ENCODE data around the gene FKBP4.

Gene FKBP4

GRCh38 chr12:2791089-2791488 lies 3.7 kb upstream of the FKBP4 start:
- Histone ChIP-seq H2BK15ac (ENCODE audit: low read depth, poor library complexity, severe bottlenecking) (no peak overlapping the region), H2AK5ac (ENCODE audit: low read length, severe bottlenecking) (no peak overlapping the region), H2BK120ac (ENCODE audit: low read depth, low read length) (no peak overlapping the region), H3K14ac (ENCODE audit: low read length in 2 of 2) (no peak overlapping the region), H3K9me3 (ENCODE audit: control insufficient read depth, low read length) (no peaks in the 10 kb centered on the region), H3K4me1 (ENCODE audit: control insufficient read depth, insufficient read depth, low read depth, low read length) (peaks cover 6% of the 10 kb centered on the region), H3K36me3 (ENCODE audit: control insufficient read depth in 1 of 2, insufficient read depth in 2 of 2, low read depth in 1 of 2, low read length in 2 of 2) (no peaks in the 10 kb centered on the region), H4K8ac (ENCODE audit: low read length) (no peak overlapping the region), H2BK5ac (ENCODE audit: low read depth, low read length, poor library complexity, severe bottlenecking) (no peak overlapping the region), H4K91ac (ENCODE audit: low read length) (no peak overlapping the region), H3K4me3 (ENCODE audit: insufficient read depth in 1 of 2, low read depth in 1 of 2, low read length in 2 of 2) (no peak overlapping the region), H3K4me2 (ENCODE audit: low read length, poor library complexity, severe bottlenecking) (no peak overlapping the region), H3K27me3 (ENCODE audit: control insufficient read depth in 1 of 2, insufficient read depth in 1 of 2, low read length in 2 of 2) (peaks cover 14 to 16% of the 10 kb centered on the region in 2 experiments), H3K23ac (ENCODE audit: low read length in 2 of 2) (no peak overlapping the region), H2BK12ac (ENCODE audit: low read length in 2 of 2) (no peak overlapping the region), H3K18ac (ENCODE audit: low read depth in 1 of 2, low read length in 2 of 2) (no peak overlapping the region), H3K9ac (ENCODE audit: low read length) (no peak overlapping the region), H3K79me1 (replicated peaks; ENCODE audit: low read length, poor library complexity, severe bottlenecking) (peaks cover 2% of the 10 kb centered on the region), H3K27ac (ENCODE audit: low read length, poor library complexity, severe bottlenecking) (no peak overlapping the region), H3K4ac (ENCODE audit: low read depth in 1 of 2, low read length in 2 of 2) (no peak overlapping the region), H2AFZ (ENCODE audit: low read depth, low read length) (no peak overlapping the region)
- WGBS, result 82% methylated on average over 6 of the region's 6 CpGs
- no peak for DNase-seq

- peaks cover 13% of the 10 kb centered on the region for H3K79me1 ChIP-seq (replicated peaks; ENCODE audit: low read length, poor library complexity, severe bottlenecking)
- H3K18ac ChIP-seq (ENCODE audit: low read depth in 1 of 2, low read length in 2 of 2), result no peak overlapping the region
- 89% methylated on average over 25 of the region's 25 CpGs for WGBS
- H3K4ac ChIP-seq (ENCODE audit: low read depth in 1 of 2, low read length in 2 of 2), result no peak overlapping the region
- no peak overlapping the region for H3K4me3 ChIP-seq (ENCODE audit: insufficient read depth in 1 of 2, low read depth in 1 of 2, low read length in 2 of 2)
- no peak overlapping the region for H3K4me2 ChIP-seq (ENCODE audit: low read length, poor library complexity, severe bottlenecking)
- H4K8ac ChIP-seq (ENCODE audit: low read length), result no peak overlapping the region
- no peak overlapping the region for H2BK12ac ChIP-seq (ENCODE audit: low read length in 2 of 2)
- H3K14ac ChIP-seq (ENCODE audit: low read length in 2 of 2), result no peak overlapping the region
- no peak overlapping the region for H3K27ac ChIP-seq (ENCODE audit: low read length, poor library complexity, severe bottlenecking)
- no peak overlapping the region for H2AK5ac ChIP-seq (ENCODE audit: low read length, severe bottlenecking)
- peaks cover 8% of the 10 kb centered on the region for H3K4me1 ChIP-seq (ENCODE audit: control insufficient read depth, insufficient read depth, low read depth, low read length)
- no peak overlapping the region for H2BK120ac ChIP-seq (ENCODE audit: low read depth, low read length)
- no peak overlapping the region for H4K91ac ChIP-seq (ENCODE audit: low read length)
- no peak overlapping the region for H2BK5ac ChIP-seq (ENCODE audit: low read depth, low read length, poor library complexity, severe bottlenecking)
- H3K23ac ChIP-seq (ENCODE audit: low read length in 2 of 2), result no peak overlapping the region
- H2BK15ac ChIP-seq (ENCODE audit: low read depth, poor library complexity, severe bottlenecking), result no peak overlapping the region
- H2AFZ ChIP-seq (ENCODE audit: low read depth, low read length), result no peak overlapping the region
- no peak overlapping the region for H3K9ac ChIP-seq (ENCODE audit: low read length)
- peaks cover 5 to 8% of the 10 kb centered on the region in 2 experiments for H3K36me3 ChIP-seq (ENCODE audit: control insufficient read depth in 1 of 2, insufficient read depth in 2 of 2, low read depth in 1 of 2, low read length in 2 of 2)
- DNase-seq, result no peak
- no peaks in the 10 kb centered on the region for H3K9me3 ChIP-seq (ENCODE audit: control insufficient read depth, low read length)
- H3K27me3 ChIP-seq (ENCODE audit: control insufficient read depth in 1 of 2, insufficient read depth in 1 of 2, low read length in 2 of 2), result peaks cover 9 to 16% of the 10 kb centered on the region in 2 experiments
These were observed 1.9 kb upstream of the FKBP4 start for GRCh38 chr12:2792671-2793500.

- Histone ChIP-seq H3K14ac (ENCODE audit: low read length in 2 of 2) (no peak overlapping the region), H3K4ac (ENCODE audit: low read depth in 1 of 2, low read length in 2 of 2) (no peak overlapping the region), H4K8ac (ENCODE audit: low read length) (no peak overlapping the region), H2BK15ac (ENCODE audit: low read depth, poor library complexity, severe bottlenecking) (no peak overlapping the region), H3K9me3 (ENCODE audit: control insufficient read depth, low read length) (no peaks in the 10 kb centered on the region), H3K18ac (ENCODE audit: low read depth in 1 of 2, low read length in 2 of 2) (no peak overlapping the region), H3K4me1 (ENCODE audit: control insufficient read depth, insufficient read depth, low read depth, low read length) (peaks cover 8% of the 10 kb centered on the region), H3K4me3 (ENCODE audit: insufficient read depth in 1 of 2, low read depth in 1 of 2, low read length in 2 of 2) (no peak overlapping the region), H2BK5ac (ENCODE audit: low read depth, low read length, poor library complexity, severe bottlenecking) (no peak overlapping the region), H3K9ac (ENCODE audit: low read length) (no peak overlapping the region), H3K27ac (ENCODE audit: low read length, poor library complexity, severe bottlenecking) (no peak overlapping the region), H2AFZ (ENCODE audit: low read depth, low read length) (no peak overlapping the region), H3K4me2 (ENCODE audit: low read length, poor library complexity, severe bottlenecking) (no peak overlapping the region), H3K36me3 (ENCODE audit: control insufficient read depth in 1 of 2, insufficient read depth in 2 of 2, low read depth in 1 of 2, low read length in 2 of 2) (peaks cover 8 to 15% of the 10 kb centered on the region in 2 experiments), H2AK5ac (ENCODE audit: low read length, severe bottlenecking) (no peak overlapping the region), H3K79me1 (replicated peaks; ENCODE audit: low read length, poor library complexity, severe bottlenecking) (peaks cover 20% of the 10 kb centered on the region), H3K27me3 (ENCODE audit: control insufficient read depth in 1 of 2, insufficient read depth in 1 of 2, low read length in 2 of 2) (peaks cover 7 to 15% of the 10 kb centered on the region in 2 experiments), H2BK12ac (ENCODE audit: low read length in 2 of 2) (no peak overlapping the region), H3K23ac (ENCODE audit: low read length in 2 of 2) (no peak overlapping the region), H2BK120ac (ENCODE audit: low read depth, low read length) (no peak overlapping the region), H4K91ac (ENCODE audit: low read length) (no peak overlapping the region)
- DNase-seq, result no peak
- WGBS, result 93% methylated on average over 19 of the region's 21 CpGs
These were observed 1.2 kb upstream of the FKBP4 start for GRCh38 chr12:2793561-2793960.

DNA sequence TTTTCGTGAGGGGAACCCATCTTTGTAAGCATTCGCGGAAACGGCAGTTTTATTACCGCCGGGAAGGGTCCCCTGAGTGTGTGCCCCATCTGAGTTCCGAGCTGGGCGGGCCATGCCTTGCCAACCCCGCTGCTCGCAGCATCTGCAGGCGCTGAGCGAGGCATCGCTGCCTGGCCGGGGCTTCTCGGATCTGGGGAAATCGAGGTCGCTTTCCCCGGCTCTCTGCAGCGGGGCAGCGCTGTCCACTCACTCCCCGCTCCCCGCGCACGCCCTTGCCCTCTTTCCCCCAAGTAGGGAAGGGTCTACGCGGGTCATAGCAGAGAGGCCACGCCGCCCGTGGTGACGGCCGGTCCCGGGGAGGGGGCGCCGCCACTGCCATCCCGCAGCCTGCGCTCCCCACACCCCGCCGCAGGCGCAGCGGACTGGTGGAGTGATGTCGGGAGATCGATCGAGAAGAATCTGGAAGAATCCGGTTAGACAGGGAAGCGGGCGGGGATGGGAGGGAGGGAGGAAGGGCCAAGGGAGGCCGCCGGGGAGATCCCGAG lies 507 bp upstream of the FKBP4 start:
- peaks cover 8% of the 10 kb centered on the region for H3K4me1 ChIP-seq (ENCODE audit: control insufficient read depth, insufficient read depth, low read depth, low read length)
- peak overlapping the region; percentile 6 to 22 for H3K4ac ChIP-seq (ENCODE audit: low read depth in 1 of 2, low read length in 2 of 2)
- H2AK5ac ChIP-seq (ENCODE audit: low read length, severe bottlenecking), result no peak overlapping the region
- peak overlapping the region; percentile 81 for H4K8ac ChIP-seq (ENCODE audit: low read length)
- H3K27me3 ChIP-seq (ENCODE audit: control insufficient read depth in 1 of 2, insufficient read depth in 1 of 2, low read length in 2 of 2), result peaks cover 0 to 9% of the 10 kb centered on the region in 2 experiments
- peak overlapping the region; percentile 91 for H2AFZ ChIP-seq (ENCODE audit: low read depth, low read length)
- H3K23ac ChIP-seq (ENCODE audit: low read length in 2 of 2), result peak overlapping the region in 1 of 2 experiments; percentile 57
- no peak for DNase-seq
- no peak overlapping the region for H3K27ac ChIP-seq (ENCODE audit: low read length, poor library complexity, severe bottlenecking)
- H2BK15ac ChIP-seq (ENCODE audit: low read depth, poor library complexity, severe bottlenecking), result peak overlapping the region; percentile 56
- H3K4me2 ChIP-seq (ENCODE audit: low read length, poor library complexity, severe bottlenecking), result peak overlapping the region; percentile 66
- H2BK12ac ChIP-seq (ENCODE audit: low read length in 2 of 2), result peak overlapping the region in 1 of 2 experiments; percentile 64
- WGBS, result 8% methylated on average over 32 of the region's 49 CpGs
- H3K14ac ChIP-seq (ENCODE audit: low read length in 2 of 2), result peak overlapping the region in 1 of 2 experiments; percentile 68
- H2BK120ac ChIP-seq (ENCODE audit: low read depth, low read length), result peak overlapping the region; percentile 66
- H3K9ac ChIP-seq (ENCODE audit: low read length), result peak overlapping the region; percentile 87
- H3K79me1 ChIP-seq (replicated peaks; ENCODE audit: low read length, poor library complexity, severe bottlenecking), result peaks cover 25% of the 10 kb centered on the region
- H3K36me3 ChIP-seq (ENCODE audit: control insufficient read depth in 1 of 2, insufficient read depth in 2 of 2, low read depth in 1 of 2, low read length in 2 of 2), result peaks cover 14 to 22% of the 10 kb centered on the region in 2 experiments
- H4K91ac ChIP-seq (ENCODE audit: low read length), result peak overlapping the region; percentile 34
- H3K18ac ChIP-seq (ENCODE audit: low read depth in 1 of 2, low read length in 2 of 2), result peak overlapping the region; percentile 58 to 90
- H3K9me3 ChIP-seq (ENCODE audit: control insufficient read depth, low read length), result no peaks in the 10 kb centered on the region
- peak overlapping the region; percentile 87 for H3K4me3 ChIP-seq (ENCODE audit: insufficient read depth in 1 of 2, low read depth in 1 of 2, low read length in 2 of 2)
- no peak overlapping the region for H2BK5ac ChIP-seq (ENCODE audit: low read depth, low read length, poor library complexity, severe bottlenecking)

Data from mesenchymal stem cell (in vitro differentiated cells and primary cell).